GM12878 (cell line): Measurements from ENCODE around the gene GAK. TPM values are rescaled to one million over a fixed set of nuclear protein-coding genes. Genes with fewer than 3 reads are reported as not detected.

Source experiments
- ATAC-seq: fragments of 200-7000 bp; cut with Tn5 transposase; 3 replicates; pipeline ENCODE4 v1.9.1; 2020; ENCODE audit warnings: mild to moderate bottlenecking, moderate library complexity
- BruUV-seq: library from RNA; stranded (reverse); fragments of 400-500 nt; replicated peaks from 2 replicates; lab custom pipeline; 2021; lab: Mats Ljungman, UMichigan
- CTCF ChIA-PET: fragments of 300-600 bp; sonication (Branson Sonifier 250); formaldehyde crosslinking; extraction: SDS; loops from one replicate; lab custom pipeline; 2021; ENCODE audit warnings: inconsistent platforms; lab: Yijun Ruan, JAX
- POLR2A ChIA-PET: fragments of 350-600 bp; formaldehyde crosslinking; extraction: SDS; loops from one replicate; lab custom pipeline; 2021; ENCODE audit warnings: inconsistent platforms; lab: Charles Lee
- RAD21 ChIA-PET: fragments of 300-600 bp; sonication (Branson Sonifier 250); formaldehyde crosslinking; loops from one replicate; lab custom pipeline; 2023; ENCODE audit warnings: antibody characterized with exemption; ENCODE audit not compliant: unreplicated experiment; lab: Charles Lee
- SMC1A ChIA-PET: fragments of 300-600 bp; sonication (Branson Sonifier 250); formaldehyde crosslinking; loops from one replicate; lab custom pipeline; 2023; ENCODE audit not compliant: unreplicated experiment, uncharacterized antibody; lab: Charles Lee
- DNase-seq: peaks from one replicate; pipeline ENCODE4 v3.0.0-alpha.2; 2011; ENCODE audit warnings: low read depth, low spot score
- FAIRE-seq: peaks from 3 replicates; lab custom pipeline; 2011; peaks lifted over from hg19 to GRCh38; lab: Jason Lieb, UNC
- H2AFZ ChIP-seq: 2 replicates; pipeline ENCODE4 v1.6.0; 2011; ENCODE audit warnings: low read depth, low read length, control low read depth; ENCODE audit not compliant: control insufficient read depth
- H3K27ac ChIP-seq: 2 replicates; pipeline ENCODE4 v1.5.1; 2011; ENCODE audit warnings: control low read depth; ENCODE audit not compliant: control insufficient read depth, insufficient read depth
- H3K27me3 ChIP-seq, 2 experiments: replicated peaks in 1 of 2; 2 replicates each; pipeline versions ENCODE4 v1.6.0 to v1.6.1; 2011; ENCODE audit warnings: low read length in 1 of 2; ENCODE audit not compliant: control insufficient read depth in 2 of 2, insufficient read depth in 2 of 2
- H3K36me3 ChIP-seq, 2 experiments: 2 replicates each; pipeline ENCODE4 v1.5.1; 2011; ENCODE audit warnings: low read length in 1 of 2; ENCODE audit not compliant: control insufficient read depth in 2 of 2, insufficient read depth in 2 of 2
- H3K4me1 ChIP-seq: 2 replicates; pipeline ENCODE4 v1.6.1; 2011; ENCODE audit warnings: mild to moderate bottlenecking, low read length, moderate library complexity, mixed read lengths; ENCODE audit not compliant: control insufficient read depth, insufficient read depth
- H3K4me2 ChIP-seq: 2 replicates; pipeline ENCODE4 v1.6.0; 2011; ENCODE audit warnings: control low read depth; ENCODE audit not compliant: control insufficient read depth, insufficient read depth
- H3K4me3 ChIP-seq: fragments of 200-600 bp; sonication (generic); 2 replicates; pipeline ENCODE4 v1.5.1; 2016
- H3K79me2 ChIP-seq: 2 replicates; pipeline ENCODE4 v1.6.0; 2011; ENCODE audit warnings: low read length; ENCODE audit not compliant: control insufficient read depth, insufficient read depth
- H3K9ac ChIP-seq: 2 replicates; pipeline ENCODE4 v1.8.0; 2011; ENCODE audit warnings: low read length, control low read depth, mixed read lengths; ENCODE audit not compliant: control insufficient read depth, insufficient read depth
- H3K9me3 ChIP-seq: replicated peaks from 3 replicates; pipeline ENCODE4 v1.5.1; 2011; ENCODE audit warnings: mild to moderate bottlenecking, low read length; ENCODE audit not compliant: control insufficient read depth, insufficient read depth
- H4K20me1 ChIP-seq: 2 replicates; pipeline ENCODE4 v1.6.0; 2011; ENCODE audit not compliant: control insufficient read depth, insufficient read depth
- PAX5 ChIP-seq: IDR thresholded peaks from 2 replicates; pipeline ENCODE4 v1.6.1; 2011; ENCODE audit warnings: low read depth, low read length, borderline replicate concordance
- RFX5 ChIP-seq: IDR thresholded peaks from 2 replicates; pipeline ENCODE4 v1.6.1; 2011; ENCODE audit warnings: low read depth, low read length, improper control_type of control experiment
- TCF3 ChIP-seq: IDR thresholded peaks from 2 replicates; pipeline ENCODE4 v1.6.1; 2012; ENCODE audit warnings: low read depth, mild to moderate bottlenecking, low read length, borderline replicate concordance; ENCODE audit not compliant: insufficient read depth
- ZBTB33 ChIP-seq: fragments of 450-650 bp; IDR thresholded peaks from 2 replicates; pipeline ENCODE4 v1.6.1; 2017; ENCODE audit warnings: mild to moderate bottlenecking
- WGBS: methylation state at CpG from one replicate; pipeline ENCODE4 v1.1.6; 2016; ENCODE audit warnings: low lambda C conversion rate; ENCODE audit not compliant: insufficient replicate concordance, insufficient coverage; ENCODE audit errors: missing lambda C conversion rate; 5-methylcytosine and 5-hydroxymethylcytosine counted together
- in situ Hi-C: fragments of 300-500 bp; cut with MboI; formaldehyde crosslinking; loops from 9 replicates; pipeline ENCODE4 v1.14.3; 2018; ENCODE audit warnings: mixed read lengths
- intact Hi-C: fragments of 100-400 bp; cut with micrococcal nuclease; formaldehyde crosslinking; loops from one replicate; pipeline ENCODE4 v1.14.2; 2022; ENCODE audit not compliant: unreplicated experiment
- polyA plus RNA-seq, 11 experiments: library from polyadenylated mRNA; depleted of rRNA in 4 of 11; unstranded in 6 of 11; stranded (reverse) in 5 of 11; fragments of >200 nt; fragmentation: Nextera tagmentation in 4 of 11; fragmentation: Illumina TruSeq in 1 of 11; extraction: Ambion mirVana in 4 of 11; extraction: Trizol in 1 of 11; gene quantifications; 1 replicate in 1 of 11; 2 replicates in 10 of 11; pipeline versions ENCODE4 v1.2.1 to v1.2.3, GENCODE V29; 2011 to 2016; ENCODE audit warnings: inconsistent platforms in 2 of 11, missing spikeins in 2 of 11, low read depth in 1 of 11
- total RNA-seq, 4 experiments: library from RNA; depleted of rRNA in 3 of 4; stranded (reverse); fragments of >200 nt in 3 of 4; fragmentation: Illumina TruSeq in 1 of 4; extraction: Trizol in 1 of 4; gene quantifications; 2 replicates each; pipeline versions ENCODE4 v1.2.1 to v1.2.3, GENCODE V29; 2013 to 2021

Gene GAK
- total and polyA plus RNA-seq, 10 of the 15 experiments (the other 5 are each of a cell fraction or from before 2014, with no cell fraction given), result 0.82 to 127 (median 53.8) TPM

- in situ Hi-C loops, result no loop called here
- H3K4me1 ChIP-seq, result no peaks in the 10 kb centered on the region
- H3K9ac ChIP-seq, result no peak overlapping the region
- no peak overlapping the region for H2AFZ ChIP-seq
- DNase-seq (no peak), ATAC-seq (no peak), FAIRE-seq (no peak)
- TF ChIP-seq RFX5 (no peak), TCF3 (no peak)
- RAD21 ChIA-PET, result no interaction called here
- SMC1A ChIA-PET, result no interaction called here
- H3K36me3 ChIP-seq, result no peaks in the 10 kb centered on the region
- no peaks in the 10 kb centered on the region for H3K9me3 ChIP-seq
- H3K4me3 ChIP-seq, result no peak overlapping the region
- H3K27ac ChIP-seq, result no peak overlapping the region
- no peaks in the 10 kb centered on the region for H3K27me3 ChIP-seq
- BruUV-seq, result no TSS peak
- CTCF ChIA-PET, result no interaction called here
- WGBS, result 81% methylated on average over 13 of the region's 13 CpGs
- no peaks in the 10 kb centered on the region for H3K79me2 ChIP-seq
- intact Hi-C loops, result no loop called here
- H4K20me1 ChIP-seq, result no peaks in the 10 kb centered on the region
- no peak overlapping the region for H3K4me2 ChIP-seq
- POLR2A ChIA-PET, result interaction anchor here (0.6 to 1.5 kb wide), 2 partner anchors 13 to 234 kb away, joined by 3 read pairs; no protein-coding TSS in a partner anchor
Measured at GRCh38 chr4:948936-949300, 16.8 kb upstream of the GAK start.

- Histone ChIP-seq H3K36me3 (no peaks in the 10 kb centered on the region), H3K27me3 (no peaks in the 10 kb centered on the region), H2AFZ (no peak overlapping the region), H3K9me3 (no peaks in the 10 kb centered on the region), H4K20me1 (no peaks in the 10 kb centered on the region)
- in situ Hi-C loops (no loop called here), intact Hi-C loops (no loop called here)
- no peak for ATAC-seq
- 71% methylated on average over 33 of the region's 33 CpGs for WGBS
- RAD21 ChIA-PET, result no interaction called here
- TF ChIP-seq TCF3 (no peak), PAX5 (no peak), ZBTB33 (no peak)
- TF ChIP-seq, all 136 proteins: peak for 0
- Histone ChIP-seq H3K4me2 (no peak overlapping the region), H3K9ac (no peak overlapping the region), H3K79me2 (no peaks in the 10 kb centered on the region), H3K4me1 (no peaks in the 10 kb centered on the region), H3K4me3 (no peak overlapping the region), H3K27ac (no peak overlapping the region)
- CTCF ChIA-PET, result no interaction called here
- no TSS peak for BruUV-seq
- POLR2A ChIA-PET, result interaction anchor here (0.6 kb wide), 1 partner anchor 235 kb away, joined by 3 read pairs; no protein-coding TSS in a partner anchor
- no peak for FAIRE-seq
- SMC1A ChIA-PET, result no interaction called here
- no peak for DNase-seq
Measured at GRCh38 chr4:948101-948935, 16.2 kb upstream of the GAK start.
